Endodermal cell (in vitro differentiated cells): ENCODE measurements around the gene CEP20. TPM values are rescaled to one million over a fixed set of nuclear protein-coding genes. Genes with fewer than 3 reads are reported as not detected.

Source experiments
- DNase-seq: peaks from one replicate; pipeline ENCODE4 v3.0.0-alpha.2; 2017
- H3K27ac ChIP-seq: 2 replicates; pipeline ENCODE4 v1.5.1; 2013; ENCODE audit warnings: mild to moderate bottlenecking, low read depth, low read length, moderate library complexity
- H3K27me3 ChIP-seq: 2 replicates; pipeline ENCODE4 v1.6.1; 2013; ENCODE audit warnings: mild to moderate bottlenecking, low read length, moderate library complexity; ENCODE audit not compliant: insufficient read depth, control insufficient read depth, poor library complexity, severe bottlenecking
- H3K36me3 ChIP-seq: 2 replicates; pipeline ENCODE4 v1.7.0; 2013; ENCODE audit warnings: mild to moderate bottlenecking, low read length, moderate library complexity; ENCODE audit not compliant: control insufficient read depth, insufficient read depth
- H3K4me1 ChIP-seq: one replicate; pipeline ENCODE4 v1.7.0; 2013; ENCODE audit warnings: low read length; ENCODE audit not compliant: control insufficient read depth, insufficient read depth
- H3K4me3 ChIP-seq: 2 replicates; pipeline ENCODE4 v1.5.1; 2013; ENCODE audit warnings: mild to moderate bottlenecking, low read length, moderate library complexity
- H3K9ac ChIP-seq: 2 replicates; pipeline ENCODE4 v1.6.1; 2013; ENCODE audit warnings: mild to moderate bottlenecking, low read length, moderate library complexity; ENCODE audit not compliant: poor library complexity, severe bottlenecking; ENCODE audit errors: extremely low read depth
- H3K9me3 ChIP-seq: 2 replicates; pipeline ENCODE4 v1.6.1; 2013; ENCODE audit warnings: mild to moderate bottlenecking, low read length, moderate library complexity; ENCODE audit not compliant: control insufficient read depth
- H3K27ac Mint-ChIP-seq: 2 replicates; pipeline ENCODE4 v1.8.0; 2020; ENCODE audit warnings: mixed read lengths
- H3K27me3 Mint-ChIP-seq: 2 replicates; pipeline ENCODE4 v1.8.0; 2021; ENCODE audit warnings: mild to moderate bottlenecking, mixed read lengths; ENCODE audit not compliant: insufficient read depth
- H3K36me3 Mint-ChIP-seq: 2 replicates; pipeline ENCODE4 v1.8.0; 2020; ENCODE audit warnings: low read depth, mixed read lengths
- H3K4me1 Mint-ChIP-seq: 2 replicates; pipeline ENCODE4 v1.8.0; 2020; ENCODE audit warnings: mixed read lengths
- H3K4me3 Mint-ChIP-seq: 2 replicates; pipeline ENCODE4 v1.8.0; 2020; ENCODE audit warnings: mild to moderate bottlenecking, moderate library complexity, mixed read lengths
- H3K9me3 Mint-ChIP-seq: 2 replicates; pipeline ENCODE4 v1.8.0; 2020; ENCODE audit warnings: mild to moderate bottlenecking, mixed read lengths
- CTCF ChIP-seq: fragments of 200-600 bp; sonication (generic); conservative IDR thresholded peaks from 2 replicates; pipeline ENCODE4 v1.5.0; 2021; ENCODE audit warnings: antibody characterized with exemption, mild to moderate bottlenecking
- WGBS, 2 experiments: methylation state at CpG; one replicate each; pipeline versions ENCODE4 v1.1.5 to v1.1.7; 2013; ENCODE audit warnings: missing lambda C conversion rate in 2 of 2, mixed read lengths in 1 of 2; ENCODE audit not compliant: insufficient coverage in 1 of 2, insufficient read length in 1 of 2; 5-methylcytosine and 5-hydroxymethylcytosine counted together
- total RNA-seq, 2 donors: library from RNA; stranded (reverse); fragmentation: NEBNext Ultra II Directional in 1 of 2; extraction: Animal tissue kit (Norgen Biotek cat#: 25700) in 1 of 2; gene quantifications; 2 replicates in 1 of 2; 3 replicates in 1 of 2; pipeline ENCODE4 v1.2.1, GENCODE V29; 2021

CEP20 gene
- total RNA-seq, 2 donors from 2014 or later = 30.9 to 31.1 TPM

- WGBS, 2 experiments = 92% methylated on average over 7 of the region's 7 CpGs
- TF ChIP-seq CTCF = no peak
- no peaks in the 10 kb centered on the region for H3K4me1 Mint-ChIP-seq
- no peak overlapping the region for H3K4me3 ChIP-seq
- peaks cover 26% of the 10 kb centered on the region for H3K9me3 ChIP-seq
- H3K4me1 ChIP-seq = no peaks in the 10 kb centered on the region
- H3K27ac Mint-ChIP-seq = no peak overlapping the region
- H3K9me3 Mint-ChIP-seq = peaks cover 37% of the 10 kb centered on the region
- H3K27ac ChIP-seq = no peak overlapping the region
- no peak overlapping the region for H3K4me3 Mint-ChIP-seq
- no peak for DNase-seq
- no peak overlapping the region for H3K9ac ChIP-seq
- H3K36me3 Mint-ChIP-seq = no peaks in the 10 kb centered on the region
- H3K36me3 ChIP-seq = no peaks in the 10 kb centered on the region
- H3K27me3 ChIP-seq = peaks cover 96% of the 10 kb centered on the region
- H3K27me3 Mint-ChIP-seq = peaks cover 81% of the 10 kb centered on the region
These were observed 67.6 kb downstream of the CEP20 start for GRCh38 chr16:15820837-15821236.

GRCh38 chr16:15819046-15819445 is 69.4 kb downstream of the CEP20 start:
- H3K27ac ChIP-seq = no peak overlapping the region
- no peaks in the 10 kb centered on the region for H3K36me3 ChIP-seq
- no peak for TF ChIP-seq CTCF
- WGBS, 2 experiments = 39% methylated on average over 2 of the region's 2 CpGs; no CpG with 5 or more reads in 1 of the 2 experiments
- H3K9me3 Mint-ChIP-seq = peaks cover 43% of the 10 kb centered on the region
- peaks cover 96% of the 10 kb centered on the region for H3K27me3 ChIP-seq
- H3K4me3 ChIP-seq = no peak overlapping the region
- H3K36me3 Mint-ChIP-seq = no peaks in the 10 kb centered on the region
- H3K27me3 Mint-ChIP-seq = peaks cover 85% of the 10 kb centered on the region
- H3K4me1 ChIP-seq = no peaks in the 10 kb centered on the region
- no peaks in the 10 kb centered on the region for H3K4me1 Mint-ChIP-seq
- H3K9ac ChIP-seq = no peak overlapping the region
- no peak for DNase-seq
- no peak overlapping the region for H3K4me3 Mint-ChIP-seq
- H3K9me3 ChIP-seq = peaks cover 41% of the 10 kb centered on the region
- no peak overlapping the region for H3K27ac Mint-ChIP-seq

GRCh38 chr16:15817446-15817845 is 71.0 kb downstream of the CEP20 start:
- Histone ChIP-seq H3K27me3 (peaks cover 96% of the 10 kb centered on the region), H3K27ac (no peak overlapping the region), H3K4me3 (no peak overlapping the region), H3K36me3 (no peaks in the 10 kb centered on the region), H3K9me3 (peaks cover 41% of the 10 kb centered on the region), H3K9ac (no peak overlapping the region), H3K4me1 (no peaks in the 10 kb centered on the region)
- DNase-seq = no peak
- H3K4me1 Mint-ChIP-seq = no peaks in the 10 kb centered on the region
- H3K27ac Mint-ChIP-seq = no peak overlapping the region
- TF ChIP-seq CTCF = no peak
- H3K27me3 Mint-ChIP-seq = peaks cover 89% of the 10 kb centered on the region
- no peak overlapping the region for H3K4me3 Mint-ChIP-seq
- 45% methylated on average over 2 of the region's 2 CpGs; no CpG with 5 or more reads in 1 of the 2 experiments for WGBS, 2 experiments
- H3K36me3 Mint-ChIP-seq = no peaks in the 10 kb centered on the region
- peaks cover 43% of the 10 kb centered on the region for H3K9me3 Mint-ChIP-seq
